Choroid plexus epithelial cell (primary cell): ENCODE measurements around the gene ZNRD2.

Source experiments
- DNase-seq: peaks from one replicate; pipeline ENCODE4 v3.0.0-alpha.2; 2010; ENCODE audit warnings: low read depth
- H3K4me3 ChIP-seq: 2 replicates; pipeline ENCODE4 v1.5.1; 2011; ENCODE audit warnings: low read depth, mild to moderate bottlenecking, control low read depth, low read length, moderate library complexity
- CTCF ChIP-seq: conservative IDR thresholded peaks from 2 replicates; pipeline ENCODE4 v1.5.1; 2011; ENCODE audit warnings: low read depth, mild to moderate bottlenecking, control low read depth, inconsistent platforms, low read length, moderate library complexity

ZNRD2 gene

GRCh38 chr11:65618763-65619162, 48.5 kb downstream of the ZNRD2 start:
- TF ChIP-seq CTCF = no peak
- no peak for DNase-seq
- H3K4me3 ChIP-seq = no peak overlapping the region

DNA sequence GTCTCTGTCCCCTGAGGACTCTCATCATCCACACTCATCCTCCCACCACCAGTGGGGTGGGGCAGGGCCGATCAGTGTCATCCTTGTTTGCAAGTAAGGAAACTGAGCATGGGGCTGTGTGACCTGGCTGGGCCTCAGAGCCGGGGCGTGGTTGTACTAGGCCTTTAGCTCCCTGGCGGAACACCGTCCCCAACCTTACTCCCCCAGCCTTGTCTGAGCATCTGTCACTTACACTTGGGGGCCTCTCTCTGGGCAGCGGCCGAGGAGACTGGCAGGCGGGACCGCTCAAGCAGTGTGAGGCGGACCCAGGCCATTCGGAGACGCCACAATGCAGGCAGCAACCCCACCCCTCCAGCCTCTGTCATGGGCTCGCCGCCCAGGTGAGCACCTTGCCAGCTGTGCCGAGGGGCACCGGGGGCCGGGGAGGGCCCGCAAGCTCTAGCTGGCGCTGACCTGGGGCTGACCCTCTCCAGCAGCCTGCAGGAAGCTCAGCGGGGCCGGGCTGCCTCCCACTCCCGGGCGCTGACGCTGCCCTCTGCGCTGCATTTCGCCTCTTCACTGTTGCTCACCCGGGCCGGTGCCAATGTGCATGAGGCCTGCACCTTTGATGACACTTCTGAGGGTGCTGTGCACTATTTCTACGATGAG, 49.1 kb downstream of the ZNRD2 start:
- no peak overlapping the region for H3K4me3 ChIP-seq
- no peak for TF ChIP-seq CTCF
- no peak for DNase-seq

- TF ChIP-seq CTCF = no peak
- H3K4me3 ChIP-seq = no peak overlapping the region
- DNase-seq = no peak
Observed at GRCh38 chr11:65620666-65621065, 50.4 kb downstream of the ZNRD2 start.

GRCh38 chr11:65621460-65621859, 51.2 kb downstream of the ZNRD2 start:
- TF ChIP-seq CTCF = no peak
- H3K4me3 ChIP-seq = no peak overlapping the region
- no peak for DNase-seq
